Trophoblast cell (in vitro differentiated cells and primary cell): ENCODE data around the gene MRPS21.

Source experiments
- DNase-seq, 2 donors: peaks; one replicate each; pipeline ENCODE4 v3.0.0-alpha.2; 2016
- H2AFZ ChIP-seq: 2 replicates; pipeline ENCODE4 v1.6.1; 2013; ENCODE audit warnings: low read length, moderate library complexity, mild to moderate bottlenecking; ENCODE audit not compliant: insufficient read depth, poor library complexity
- H2AK5ac ChIP-seq: 2 replicates; pipeline ENCODE4 v1.6.1; 2013; ENCODE audit warnings: mild to moderate bottlenecking, low read length
- H2BK120ac ChIP-seq: 2 replicates; pipeline ENCODE4 v1.6.1; 2013; ENCODE audit warnings: low read length, mild to moderate bottlenecking, moderate library complexity; ENCODE audit not compliant: insufficient read depth, poor library complexity
- H2BK12ac ChIP-seq: 2 replicates; pipeline ENCODE4 v1.6.1; 2013; ENCODE audit warnings: mild to moderate bottlenecking, low read length, moderate library complexity
- H2BK5ac ChIP-seq: 2 replicates; pipeline ENCODE4 v1.6.1; 2013; ENCODE audit warnings: low read length, low read depth, moderate library complexity, mild to moderate bottlenecking; ENCODE audit not compliant: poor library complexity
- H3K14ac ChIP-seq: 2 replicates; pipeline ENCODE4 v1.6.1; 2013; ENCODE audit warnings: mild to moderate bottlenecking, low read length
- H3K18ac ChIP-seq: 2 replicates; pipeline ENCODE4 v1.6.1; 2013; ENCODE audit warnings: mild to moderate bottlenecking, low read length
- H3K23ac ChIP-seq: 2 replicates; pipeline ENCODE4 v1.6.1; 2013; ENCODE audit warnings: low read length
- H3K27ac ChIP-seq: 2 replicates; pipeline ENCODE4 v1.5.1; 2013; ENCODE audit warnings: low read depth, mild to moderate bottlenecking, inconsistent platforms, low read length, moderate library complexity
- H3K27me3 ChIP-seq: 2 replicates; pipeline ENCODE4 v1.6.1; 2013; ENCODE audit warnings: inconsistent platforms, mild to moderate bottlenecking, low read length, moderate library complexity; ENCODE audit not compliant: insufficient read depth
- H3K36me3 ChIP-seq, 2 experiments: 1 replicate in 1 of 2; 2 replicates in 1 of 2; pipeline ENCODE4 v1.6.1; 2013; ENCODE audit warnings: low read length in 2 of 2, mild to moderate bottlenecking in 2 of 2, moderate library complexity in 1 of 2; ENCODE audit not compliant: insufficient read depth in 2 of 2, control insufficient read depth in 1 of 2
- H3K4ac ChIP-seq: 2 replicates; pipeline ENCODE4 v1.6.1; 2013; ENCODE audit warnings: low read depth, mild to moderate bottlenecking, low read length, moderate library complexity
- H3K4me1 ChIP-seq, 2 experiments: 1 replicate in 1 of 2; 2 replicates in 1 of 2; pipeline ENCODE4 v1.6.1; 2013; ENCODE audit warnings: low read length in 2 of 2, mild to moderate bottlenecking in 2 of 2, moderate library complexity in 1 of 2; ENCODE audit not compliant: insufficient read depth in 2 of 2, control insufficient read depth in 1 of 2
- H3K4me2 ChIP-seq: 2 replicates; pipeline ENCODE4 v1.6.1; 2013; ENCODE audit warnings: inconsistent platforms, mild to moderate bottlenecking, low read length, moderate library complexity
- H3K4me3 ChIP-seq: 2 replicates; pipeline ENCODE4 v1.5.1; 2013; ENCODE audit warnings: mild to moderate bottlenecking, low read depth, low read length, inconsistent platforms
- H3K79me1 ChIP-seq: one replicate; pipeline ENCODE4 v1.6.1; 2013; ENCODE audit warnings: low read length
- H3K79me2 ChIP-seq: 2 replicates; pipeline ENCODE4 v1.6.1; 2013; ENCODE audit warnings: low read length, mild to moderate bottlenecking; ENCODE audit not compliant: control insufficient read depth, insufficient read depth, poor library complexity
- H3K9ac ChIP-seq: 2 replicates; pipeline ENCODE4 v1.6.1; 2013; ENCODE audit warnings: mild to moderate bottlenecking, low read length
- H3K9me3 ChIP-seq: 2 replicates; pipeline ENCODE4 v1.6.1; 2013; ENCODE audit warnings: low read depth, mild to moderate bottlenecking, control low read depth, inconsistent platforms, low read length; ENCODE audit not compliant: insufficient read depth
- H4K12ac ChIP-seq: 2 replicates; pipeline ENCODE4 v1.6.1; 2013; ENCODE audit warnings: low read depth, mild to moderate bottlenecking, low read length, moderate library complexity
- H4K8ac ChIP-seq: 2 replicates; pipeline ENCODE4 v1.6.1; 2013; ENCODE audit warnings: low read depth, mild to moderate bottlenecking, low read length, moderate library complexity
- H4K91ac ChIP-seq: one replicate; pipeline ENCODE4 v1.6.1; 2013; ENCODE audit warnings: low read depth, mild to moderate bottlenecking, low read length, moderate library complexity
- WGBS: extraction: QIAGEN DNeasy Blood & Tissue Kit; methylation state at CpG from one replicate; pipeline ENCODE4 v1.1.7; 2013; ENCODE audit warnings: missing lambda C conversion rate; ENCODE audit not compliant: insufficient read length, insufficient coverage; ENCODE audit errors: extremely low coverage; 5-methylcytosine and 5-hydroxymethylcytosine counted together

Gene MRPS21

DNA sequence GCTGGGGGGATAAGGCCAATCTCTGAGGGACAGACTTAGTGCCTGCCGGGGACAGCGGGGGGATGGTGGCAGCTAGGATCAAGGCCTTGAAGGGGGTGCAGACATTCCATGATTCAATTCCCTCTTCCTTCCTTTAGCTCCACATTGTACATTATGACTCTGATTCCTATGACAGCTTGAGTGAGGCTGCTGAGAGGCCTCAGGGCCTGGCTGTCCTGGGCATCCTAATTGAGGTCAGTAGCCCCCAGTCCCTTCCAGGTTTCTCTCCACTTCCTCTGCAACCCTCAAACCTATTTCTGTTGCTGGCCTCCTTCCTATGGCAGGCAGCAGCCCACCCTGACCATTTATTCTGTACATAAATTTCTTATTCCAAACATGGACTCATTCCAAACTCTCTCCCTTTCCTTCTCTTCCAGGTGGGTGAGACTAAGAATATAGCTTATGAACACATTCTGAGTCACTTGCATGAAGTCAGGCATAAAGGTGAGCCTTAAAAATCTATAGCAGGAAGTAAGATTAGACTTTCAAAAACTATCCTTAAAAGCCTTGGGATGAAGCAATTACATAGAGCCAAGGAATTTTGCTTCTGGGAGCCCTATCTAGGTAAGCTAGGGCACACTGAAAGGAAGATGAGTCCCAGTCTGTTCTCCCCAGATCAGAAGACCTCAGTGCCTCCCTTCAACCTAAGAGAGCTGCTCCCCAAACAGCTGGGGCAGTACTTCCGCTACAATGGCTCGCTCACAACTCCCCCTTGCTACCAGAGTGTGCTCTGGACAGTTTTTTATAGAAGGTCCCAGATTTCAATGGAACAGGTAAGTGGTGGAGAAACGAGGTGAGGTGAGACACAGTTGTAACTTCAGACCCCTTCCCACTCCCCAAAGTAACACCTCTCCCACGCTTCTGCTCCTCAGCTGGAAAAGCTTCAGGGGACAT, 31.0 kb upstream of the MRPS21 start:
- Histone ChIP-seq H2BK5ac (no peak overlapping the region), H3K4me2 (no peak overlapping the region), H3K23ac (no peak overlapping the region), H3K4me1 (peaks cover 14 to 23% of the 10 kb centered on the region in 2 experiments), H4K91ac (no peak overlapping the region), H3K36me3 (peaks cover 13 to 25% of the 10 kb centered on the region in 2 experiments), H2BK12ac (no peak overlapping the region), H3K27me3 (no peaks in the 10 kb centered on the region), H3K18ac (no peak overlapping the region), H3K9ac (no peak overlapping the region), H4K8ac (no peak overlapping the region), H3K9me3 (no peaks in the 10 kb centered on the region), H3K4ac (no peak overlapping the region), H2AFZ (no peak overlapping the region), H3K27ac (no peak overlapping the region), H3K4me3 (no peak overlapping the region), H3K79me1 (peaks cover 10% of the 10 kb centered on the region), H2AK5ac (no peak overlapping the region), H3K14ac (no peak overlapping the region), H4K12ac (no peak overlapping the region), H3K79me2 (no peaks in the 10 kb centered on the region), H2BK120ac (no peak overlapping the region)
- WGBS, result no CpG with 5 or more reads among the region's 6 CpGs
- DNase-seq, result no peak

DNA sequence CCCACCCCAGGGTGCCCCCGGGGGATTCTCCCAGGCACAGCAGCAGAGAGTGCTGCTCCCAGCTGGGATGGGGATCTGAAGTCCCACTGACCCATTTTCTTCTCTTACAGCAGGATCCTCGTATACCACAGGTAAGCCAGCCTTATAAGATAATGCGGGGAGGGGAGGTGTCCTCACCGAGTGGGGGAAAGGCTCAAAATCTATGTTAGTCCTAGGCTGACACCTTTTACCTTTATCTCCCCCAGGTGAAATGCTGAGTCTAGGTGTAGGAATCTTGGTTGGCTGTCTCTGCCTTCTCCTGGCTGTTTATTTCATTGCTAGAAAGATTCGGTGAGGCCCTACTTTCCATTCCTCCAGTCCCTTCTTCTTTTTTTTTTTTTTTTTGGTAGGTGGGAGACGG, 30.1 kb upstream of the MRPS21 start:
- WGBS, result no CpG with 5 or more reads among the region's 6 CpGs
- Histone ChIP-seq H4K91ac (no peak overlapping the region), H3K79me2 (peaks cover 8% of the 10 kb centered on the region)

DNA sequence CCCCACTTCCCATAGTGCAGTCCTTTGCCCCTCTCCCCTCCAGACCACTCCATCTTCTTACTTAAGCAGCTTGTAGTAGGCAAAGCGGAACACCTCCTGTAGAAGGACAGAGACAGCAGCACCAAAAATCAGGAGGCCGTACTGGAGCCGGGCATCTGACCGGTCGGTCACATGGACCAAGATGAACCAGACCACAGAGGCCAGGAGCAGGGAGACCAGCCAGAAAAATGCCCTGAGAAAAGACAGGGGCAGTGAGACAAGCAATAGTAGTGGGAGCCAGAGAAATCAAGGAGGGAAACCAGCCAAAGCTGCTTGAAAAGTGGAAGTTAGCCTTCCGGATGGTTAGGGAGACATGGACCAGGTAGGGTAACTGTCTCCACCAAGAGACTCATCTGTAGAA, 25.8 kb upstream of the MRPS21 start:
- peaks cover 13 to 25% of the 10 kb centered on the region in 2 experiments for H3K36me3 ChIP-seq
- H3K9me3 ChIP-seq, result no peaks in the 10 kb centered on the region
- H3K4me3 ChIP-seq, result peak overlapping the region; percentile 95
- H3K4me1 ChIP-seq, result peaks cover 5 to 6% of the 10 kb centered on the region in 2 experiments
- peak overlapping the region; percentile 84 for H4K91ac ChIP-seq
- WGBS, result no CpG with 5 or more reads among the region's 6 CpGs
- H4K12ac ChIP-seq, result peak overlapping the region; percentile 8
- H2BK5ac ChIP-seq, result no peak overlapping the region
- H3K79me1 ChIP-seq, result peaks cover 5% of the 10 kb centered on the region
- H3K27ac ChIP-seq, result no peak overlapping the region
- no peak overlapping the region for H2BK120ac ChIP-seq
- H3K18ac ChIP-seq, result no peak overlapping the region
- no peaks in the 10 kb centered on the region for H3K27me3 ChIP-seq
- DNase-seq, result no peak
- peaks cover 10% of the 10 kb centered on the region for H3K79me2 ChIP-seq
- peak overlapping the region; percentile 92 for H4K8ac ChIP-seq
- peak overlapping the region; percentile 97 for H3K9ac ChIP-seq
- H3K23ac ChIP-seq, result no peak overlapping the region
- H2BK12ac ChIP-seq, result no peak overlapping the region
- H2AFZ ChIP-seq, result no peak overlapping the region
- peak overlapping the region; percentile 88 for H3K4me2 ChIP-seq
- no peak overlapping the region for H3K14ac ChIP-seq
- H3K4ac ChIP-seq, result peak overlapping the region; percentile 92
- H2AK5ac ChIP-seq, result no peak overlapping the region

More for the DNA sequence above, 30.1 kb upstream of the MRPS21 start:
- no peaks in the 10 kb centered on the region for H3K9me3 ChIP-seq
- no peak for DNase-seq
- peaks cover 14 to 21% of the 10 kb centered on the region in 2 experiments for H3K4me1 ChIP-seq
- H3K79me1 ChIP-seq, result peaks cover 9% of the 10 kb centered on the region
- no peak overlapping the region for H3K18ac ChIP-seq
- H2AFZ ChIP-seq, result no peak overlapping the region
- no peak overlapping the region for H3K4ac ChIP-seq
- H3K23ac ChIP-seq, result no peak overlapping the region
- H3K27me3 ChIP-seq, result no peaks in the 10 kb centered on the region
- H2BK12ac ChIP-seq, result no peak overlapping the region
- no peak overlapping the region for H3K14ac ChIP-seq
- no peak overlapping the region for H3K27ac ChIP-seq
- no peak overlapping the region for H3K4me2 ChIP-seq
- no peak overlapping the region for H3K9ac ChIP-seq
- no peak overlapping the region for H2AK5ac ChIP-seq
- H3K36me3 ChIP-seq, result peaks cover 13 to 25% of the 10 kb centered on the region in 2 experiments
- no peak overlapping the region for H2BK120ac ChIP-seq
- H4K12ac ChIP-seq, result no peak overlapping the region
- no peak overlapping the region for H3K4me3 ChIP-seq
- H4K8ac ChIP-seq, result no peak overlapping the region
- no peak overlapping the region for H2BK5ac ChIP-seq

DNA sequence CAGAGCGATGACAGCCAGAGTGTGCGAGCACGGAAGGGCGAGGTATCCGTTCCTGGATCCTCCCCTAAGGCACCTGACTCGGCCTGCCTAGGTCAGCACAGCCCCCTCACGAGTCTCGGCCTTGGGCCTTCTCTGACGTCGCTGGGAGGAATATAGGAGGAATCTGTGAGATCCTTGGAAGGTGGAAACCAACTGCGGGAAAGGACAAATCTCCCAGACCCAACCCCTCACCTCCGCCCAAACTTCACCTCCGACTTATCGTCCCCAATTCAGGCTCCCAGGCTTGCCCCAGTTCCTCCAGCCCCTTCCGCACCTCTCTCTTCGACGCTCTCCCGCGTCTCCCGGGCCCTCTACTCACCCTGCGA, 25.3 kb upstream of the MRPS21 start:
- Histone ChIP-seq H3K27ac (peak overlapping the region; percentile 51), H3K79me1 (peaks cover 5% of the 10 kb centered on the region), H2AFZ (peak overlapping the region; percentile 77), H3K4me3 (peak overlapping the region; percentile 95), H3K36me3 (peaks cover 13 to 25% of the 10 kb centered on the region in 2 experiments), H3K14ac (peak overlapping the region; percentile 87), H3K4me2 (peak overlapping the region; percentile 88), H3K27me3 (no peaks in the 10 kb centered on the region), H2BK120ac (peak overlapping the region; percentile 62), H3K4ac (peak overlapping the region; percentile 92), H2BK12ac (no peak overlapping the region), H4K12ac (peak overlapping the region; percentile 68), H3K9me3 (no peaks in the 10 kb centered on the region), H3K79me2 (peaks cover 10% of the 10 kb centered on the region), H4K8ac (peak overlapping the region; percentile 92), H3K23ac (no peak overlapping the region), H3K9ac (peak overlapping the region; percentile 97), H2BK5ac (peak overlapping the region; percentile 65), H3K4me1 (peaks cover 5 to 6% of the 10 kb centered on the region in 2 experiments), H2AK5ac (peak overlapping the region; percentile 36), H4K91ac (peak overlapping the region; percentile 84), H3K18ac (peak overlapping the region; percentile 86)
- WGBS, result no CpG with 5 or more reads among the region's 21 CpGs
- peak; percentile 18 to 45 for DNase-seq
